IMR-90 (cell line): Measurements from ENCODE around the gene RAD51B.

Source experiments
- POLR2A ChIP-seq: IDR thresholded peaks from 2 replicates; pipeline ENCODE4 v1.6.1; 2012; ENCODE audit warnings: mild to moderate bottlenecking, low read depth, low read length
- RAD21 ChIP-seq: IDR thresholded peaks from 2 replicates; pipeline ENCODE4 v1.6.1; 2012; ENCODE audit warnings: low read length, improper control_type of control experiment

DNA sequence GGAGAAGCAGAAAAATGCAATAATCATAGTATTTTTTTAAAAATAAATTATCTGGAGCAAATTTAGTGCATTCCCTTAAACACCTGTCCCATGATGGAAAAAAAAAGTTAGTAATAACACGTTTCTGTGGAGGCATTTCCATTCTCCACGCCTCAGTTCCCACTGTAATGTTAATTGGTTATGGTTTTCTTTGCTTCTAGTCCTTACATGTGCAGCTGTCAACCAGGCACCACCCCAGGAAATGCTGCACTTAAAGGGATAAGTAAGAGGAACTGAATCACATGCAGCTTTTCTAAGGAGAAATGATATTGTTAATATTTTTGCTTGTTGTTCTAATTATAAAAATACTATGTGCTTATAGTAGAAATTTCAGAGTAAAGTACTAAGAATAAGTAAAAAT, 733.0 kb downstream of the RAD51B start:
- TF ChIP-seq POLR2A: no peak
- no peak for TF ChIP-seq RAD21
